Naive thymus-derived CD8-positive, alpha-beta T cell (primary cell): ENCODE data around the gene FBXW8. TPM values are rescaled to one million over a fixed set of nuclear protein-coding genes. Genes with fewer than 3 reads are reported as not detected.

Experiments used
- ATAC-seq, 2 donors: fragments of 150-1000 bp; cut with Tn5 transposase in 1 of 2; sonication (Bioruptor Pico), chemical (Tn5 transposase) in 1 of 2; 1 replicate in 1 of 2; 2 replicates in 1 of 2; pipeline ENCODE4 v1.10.0; 2021; ENCODE audit warnings: mild to moderate bottlenecking in 2 of 2, moderate library complexity in 2 of 2
- POLR2A ChIA-PET: fragments of 350-600 bp; sonication (Branson Sonifier 250); formaldehyde crosslinking; loops from one replicate; lab custom pipeline; 2021; ENCODE audit warnings: antibody characterized with exemption; lab: Charles Lee
- DNase-seq, 10 donors: peaks; one replicate each; pipeline versions ENCODE4 v3.0.0 to v3.0.0-alpha.2; 2020 to 2022
- H3K27ac Mint-ChIP-seq, 10 donors: one replicate each; pipeline ENCODE4 v1.8.0; 2020 to 2022; ENCODE audit warnings: mild to moderate bottlenecking in 10 of 10, mixed read lengths in 10 of 10, moderate library complexity in 4 of 10, inconsistent platforms in 1 of 10
- H3K27me3 Mint-ChIP-seq, 5 donors: one replicate each; pipeline ENCODE4 v1.8.0; 2021 to 2022; ENCODE audit warnings: mixed read lengths in 5 of 5
- H3K36me3 Mint-ChIP-seq, 3 donors: one replicate each; pipeline ENCODE4 v1.8.0; 2020 to 2022; ENCODE audit warnings: mixed read lengths in 3 of 3, mild to moderate bottlenecking in 2 of 3, inconsistent platforms in 1 of 3
- H3K4me1 Mint-ChIP-seq, 4 donors: one replicate each; pipeline ENCODE4 v1.8.0; 2021 to 2022; ENCODE audit warnings: mixed read lengths in 4 of 4
- H3K4me3 Mint-ChIP-seq, 10 donors: one replicate each; pipeline ENCODE4 v1.8.0; 2020 to 2022; ENCODE audit warnings: mild to moderate bottlenecking in 10 of 10, mixed read lengths in 10 of 10, moderate library complexity in 6 of 10, inconsistent platforms in 1 of 10
- H3K9me3 Mint-ChIP-seq, 9 donors: one replicate each; pipeline ENCODE4 v1.8.0; 2020 to 2022; ENCODE audit warnings: mixed read lengths in 9 of 9, mild to moderate bottlenecking in 3 of 9, inconsistent platforms in 1 of 9, moderate library complexity in 1 of 9
- polyA plus RNA-seq, 3 donors: library from polyadenylated mRNA; unstranded; fragments of 300-500 nt; fragmentation: Illumina TruSeq; gene quantifications; one replicate each; pipeline ENCODE4 v1.2.3, GENCODE V29; 2021
- total RNA-seq, 8 experiments: library from RNA in 2 of 8; stranded (reverse) in 2 of 8; gene quantifications; one replicate each; pipeline ENCODE4 v1.2.3 and lab custom pipeline; 2021 to 2026

The FBXW8 gene
- total and polyA plus RNA-seq, 5 experiments from 2014 or later: 5.3 to 18.3 (median 9.0) TPM

- H3K36me3 Mint-ChIP-seq: peaks cover 0 to 10% (median 0%) of the 10 kb centered on the region in 3 donors
- DNase-seq: no peak
- POLR2A ChIA-PET: interaction anchor here (1.2 kb wide), 1 partner anchor 28 kb away, joined by 4 read pairs; no protein-coding TSS in a partner anchor
These were observed 124.5 kb downstream of the FBXW8 start for GRCh38 chr12:117035287-117035686.

GRCh38 chr12:117036046-117036445 lies 125.3 kb downstream of the FBXW8 start:
- Mint-ChIP-seq H3K36me3 (peaks cover 0 to 3% (median 0%) of the 10 kb centered on the region in 3 donors), H3K27ac (no peak overlapping the region), H3K4me3 (no peak overlapping the region), H3K4me1 (peaks cover 5 to 17% (median 12%) of the 10 kb centered on the region in 4 donors), H3K9me3 (no peaks in the 10 kb centered on the region), H3K27me3 (peaks cover 0 to 8% (median 4%) of the 10 kb centered on the region in 5 donors)
- POLR2A ChIA-PET: no interaction called here
- DNase-seq: no peak
- no peak for ATAC-seq

More at GRCh38 chr12:117035287-117035686, 124.5 kb downstream of the FBXW8 start:
- no peak overlapping the region for H3K27ac Mint-ChIP-seq
- H3K27me3 Mint-ChIP-seq: peaks cover 0 to 8% (median 0%) of the 10 kb centered on the region in 5 donors
- H3K4me3 Mint-ChIP-seq: no peak overlapping the region
- no peaks in the 10 kb centered on the region for H3K9me3 Mint-ChIP-seq
- ATAC-seq: no peak
- peaks cover 7 to 17% (median 10%) of the 10 kb centered on the region in 4 donors for H3K4me1 Mint-ChIP-seq

- ATAC-seq (no peak), DNase-seq (peak in 1 of 10 donors; percentile 50)
- no peak overlapping the region for H3K27ac Mint-ChIP-seq
- peaks cover 0 to 8% (median 4%) of the 10 kb centered on the region in 5 donors for H3K27me3 Mint-ChIP-seq
- H3K4me3 Mint-ChIP-seq: no peak overlapping the region
- POLR2A ChIA-PET: no interaction called here
- H3K9me3 Mint-ChIP-seq: no peaks in the 10 kb centered on the region
- H3K4me1 Mint-ChIP-seq: peaks cover 5 to 17% (median 12%) of the 10 kb centered on the region in 4 donors
- no peaks in the 10 kb centered on the region for H3K36me3 Mint-ChIP-seq
These were observed 125.8 kb downstream of the FBXW8 start for GRCh38 chr12:117036547-117036946.

- no peak for ATAC-seq
- POLR2A ChIA-PET: no interaction called here
These were observed 126.7 kb downstream of the FBXW8 start for GRCh38 chr12:117037289-117038022.

GRCh38 chr12:117038023-117038680 lies 127.4 kb downstream of the FBXW8 start:
- Mint-ChIP-seq H3K27me3 (peaks cover 0 to 8% (median 4%) of the 10 kb centered on the region in 5 donors), H3K9me3 (no peaks in the 10 kb centered on the region), H3K4me1 (peaks cover 4 to 12% (median 7%) of the 10 kb centered on the region in 4 donors), H3K4me3 (no peak overlapping the region), H3K36me3 (no peaks in the 10 kb centered on the region), H3K27ac (no peak overlapping the region)
- POLR2A ChIA-PET: interaction anchor here (1.1 kb wide), 1 partner anchor 12 kb away, joined by 3 read pairs; no protein-coding TSS in a partner anchor
- peak in 1 of 10 donors; percentile 38 for DNase-seq
- no peak for ATAC-seq

More at GRCh38 chr12:117037289-117038022, 126.7 kb downstream of the FBXW8 start:
- H3K4me3 Mint-ChIP-seq: no peak overlapping the region
- H3K9me3 Mint-ChIP-seq: no peaks in the 10 kb centered on the region
- H3K4me1 Mint-ChIP-seq: peaks cover 5 to 16% (median 10%) of the 10 kb centered on the region in 4 donors
- peak in 1 of 10 donors; percentile 42 for DNase-seq
- no peaks in the 10 kb centered on the region for H3K36me3 Mint-ChIP-seq
- H3K27me3 Mint-ChIP-seq: peaks cover 0 to 8% (median 4%) of the 10 kb centered on the region in 5 donors
- no peak overlapping the region for H3K27ac Mint-ChIP-seq

GRCh38 chr12:117038919-117039318 lies 128.2 kb downstream of the FBXW8 start:
- peaks cover under 1 to 5% (median 3%) of the 10 kb centered on the region in 4 donors for H3K4me1 Mint-ChIP-seq
- H3K36me3 Mint-ChIP-seq: no peaks in the 10 kb centered on the region
- DNase-seq (peak in 1 of 10 donors; percentile 15), ATAC-seq (no peak)
- H3K4me3 Mint-ChIP-seq: no peak overlapping the region
- H3K27me3 Mint-ChIP-seq: peaks cover 0 to 6% (median 4%) of the 10 kb centered on the region in 5 donors
- POLR2A ChIA-PET: interaction anchor here (1.1 kb wide), 1 partner anchor 13 kb away, joined by 3 read pairs; no protein-coding TSS in a partner anchor
- H3K27ac Mint-ChIP-seq: no peak overlapping the region
- no peaks in the 10 kb centered on the region for H3K9me3 Mint-ChIP-seq

GRCh38 chr12:117039891-117040309 lies 129.2 kb downstream of the FBXW8 start:
- Mint-ChIP-seq H3K9me3 (no peaks in the 10 kb centered on the region), H3K4me1 (peaks cover 0 to 2% (median under 1%) of the 10 kb centered on the region in 4 donors), H3K27me3 (peaks cover 0 to 5% (median 0%) of the 10 kb centered on the region in 5 donors), H3K4me3 (no peak overlapping the region), H3K27ac (no peak overlapping the region), H3K36me3 (no peaks in the 10 kb centered on the region)
- ATAC-seq: no peak
- POLR2A ChIA-PET: no interaction called here
- peak in 1 of 10 donors; percentile 2 for DNase-seq

GRCh38 chr12:117040496-117040895 lies 129.7 kb downstream of the FBXW8 start:
- Mint-ChIP-seq H3K4me1 (peaks cover 0 to 2% (median under 1%) of the 10 kb centered on the region in 4 donors), H3K36me3 (no peaks in the 10 kb centered on the region), H3K4me3 (no peak overlapping the region), H3K27ac (peak overlapping the region in 1 of 10 donors; percentile 66), H3K9me3 (no peaks in the 10 kb centered on the region), H3K27me3 (peaks cover 0 to 4% (median 0%) of the 10 kb centered on the region in 5 donors)
- ATAC-seq: no peak
- peak in 1 of 10 donors; percentile 57 for DNase-seq
- POLR2A ChIA-PET: no interaction called here

- H3K36me3 Mint-ChIP-seq: no peaks in the 10 kb centered on the region
- ATAC-seq: no peak
- POLR2A ChIA-PET: interaction anchor here (0.7 kb wide), 1 partner anchor 80 kb away, joined by 4 read pairs; no protein-coding TSS in a partner anchor
- H3K4me3 Mint-ChIP-seq: no peak overlapping the region
- no peak overlapping the region for H3K27ac Mint-ChIP-seq
- DNase-seq: peak in 1 of 10 donors; percentile 37
- peaks cover 0 to 2% (median under 1%) of the 10 kb centered on the region in 4 donors for H3K4me1 Mint-ChIP-seq
- no peaks in the 10 kb centered on the region for H3K9me3 Mint-ChIP-seq
- peaks cover 0 to 4% (median 0%) of the 10 kb centered on the region in 5 donors for H3K27me3 Mint-ChIP-seq
These were observed 131.0 kb downstream of the FBXW8 start for GRCh38 chr12:117041798-117042170.

GRCh38 chr12:117042171-117042842 lies 131.6 kb downstream of the FBXW8 start:
- POLR2A ChIA-PET: no interaction called here
- ATAC-seq: no peak
- Mint-ChIP-seq H3K27ac (no peak overlapping the region), H3K4me3 (no peak overlapping the region), H3K9me3 (no peaks in the 10 kb centered on the region), H3K36me3 (no peaks in the 10 kb centered on the region), H3K4me1 (peaks cover 0 to 2% (median under 1%) of the 10 kb centered on the region in 4 donors), H3K27me3 (peaks cover 0 to 4% (median 0%) of the 10 kb centered on the region in 5 donors)
- peak in 1 of 10 donors; percentile 50 for DNase-seq

DNA sequence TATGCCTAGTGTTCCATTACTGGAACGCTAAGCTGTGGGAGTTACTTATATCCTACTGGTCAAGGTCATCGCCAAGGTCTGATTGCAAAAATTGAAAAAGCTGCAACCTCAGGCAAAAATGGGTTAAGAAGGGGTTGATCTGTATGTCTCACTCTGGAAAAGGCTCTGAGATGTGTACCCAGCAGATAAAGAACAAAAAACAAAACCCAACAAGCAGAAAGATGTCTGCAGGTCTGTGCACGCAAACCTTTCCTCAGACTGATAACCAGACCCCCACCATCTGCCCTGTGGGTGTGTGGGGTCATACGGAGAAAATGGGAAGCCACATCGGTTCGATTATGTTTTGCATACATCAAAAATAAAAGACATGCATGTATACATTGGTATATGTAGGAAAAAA lies 132.1 kb downstream of the FBXW8 start:
- Mint-ChIP-seq H3K4me1 (peaks cover 0 to 2% (median under 1%) of the 10 kb centered on the region in 4 donors), H3K27ac (peak overlapping the region in 2 of 10 donors; percentile 21 to 43), H3K4me3 (no peak overlapping the region), H3K36me3 (no peaks in the 10 kb centered on the region), H3K27me3 (peaks cover 0 to 4% (median 0%) of the 10 kb centered on the region in 5 donors), H3K9me3 (no peaks in the 10 kb centered on the region)
- DNase-seq (no peak), ATAC-seq (no peak)
- POLR2A ChIA-PET: no interaction called here

DNA sequence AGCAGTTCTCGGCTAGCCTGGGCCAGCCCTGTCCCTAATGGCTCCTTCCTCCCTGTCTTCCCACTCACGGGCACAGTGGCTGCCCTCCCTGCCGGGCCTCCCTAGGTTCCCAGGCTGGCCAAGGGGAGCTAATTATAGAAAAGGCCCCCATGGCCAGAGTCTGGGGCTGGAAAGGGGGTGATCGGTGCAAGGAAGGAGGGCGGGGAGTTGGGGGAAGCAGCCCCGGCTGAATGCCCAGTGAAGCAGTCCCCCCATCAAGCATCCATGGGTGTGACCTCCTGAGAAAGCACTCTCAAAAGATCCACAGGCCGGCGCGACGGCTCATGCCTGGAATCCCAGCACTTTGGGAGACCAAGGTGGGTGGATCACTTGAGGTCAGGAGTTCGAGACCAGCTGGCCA lies 133.6 kb downstream of the FBXW8 start:
- no peak for ATAC-seq
- no peaks in the 10 kb centered on the region for H3K9me3 Mint-ChIP-seq
- POLR2A ChIA-PET: no interaction called here
- DNase-seq: no peak
- H3K36me3 Mint-ChIP-seq: no peaks in the 10 kb centered on the region
- peak overlapping the region in 1 of 10 donors; percentile 22 for H3K27ac Mint-ChIP-seq
- no peak overlapping the region for H3K4me3 Mint-ChIP-seq
- H3K4me1 Mint-ChIP-seq: peaks cover 0 to 2% (median under 1%) of the 10 kb centered on the region in 4 donors
- peaks cover 0 to 4% (median 0%) of the 10 kb centered on the region in 5 donors for H3K27me3 Mint-ChIP-seq
